Upper lobe of left lung (tissue), 4 donors: ENCODE results near the gene GINS2.

ENCODE experiments used
- CTCF ChIP-seq, 6 experiments: fragments of 450-650 bp in 4 of 6; fragments of 200-600 bp in 2 of 6; sonication (generic) in 2 of 6; IDR thresholded peaks; one replicate each; pipeline ENCODE4 v1.5.1; 2016 to 2019; ENCODE audit warnings: antibody characterized with exemption in 6 of 6
- EP300 ChIP-seq, 4 donors: sonication (generic); formaldehyde crosslinking; IDR thresholded peaks; one replicate each; pipeline ENCODE4 v1.5.1; 2017; ENCODE audit warnings: antibody characterized with exemption in 4 of 4, control low read depth in 2 of 4
- POLR2A ChIP-seq, 4 donors: fragments of 450-650 bp; IDR thresholded peaks; one replicate each; pipeline ENCODE4 v1.5.1; 2016 to 2017; ENCODE audit warnings: antibody characterized with exemption in 4 of 4, mild to moderate bottlenecking in 2 of 4
- POLR2AphosphoS5 ChIP-seq, 2 donors: sonication (generic); formaldehyde crosslinking; IDR thresholded peaks; one replicate each; pipeline ENCODE4 v1.5.1; 2017; ENCODE audit warnings: antibody characterized with exemption in 2 of 2

GRCh38 chr16:85685251-85685650 lies 3.5 kb downstream of the GINS2 start:
- TF ChIP-seq CTCF (IDR thresholded peaks at IDR 0.05), result no peak
- no peak for TF ChIP-seq EP300 (IDR thresholded peaks at IDR 0.05)
- no peak for TF ChIP-seq POLR2A (IDR thresholded peaks at IDR 0.05)
- TF ChIP-seq POLR2AphosphoS5 (IDR thresholded peaks at IDR 0.05), result no peak
